Measurements from ENCODE around the gene CAMTA1. TPM values are rescaled to one million over a fixed set of nuclear protein-coding genes. Genes with fewer than 3 reads are reported as not detected.

The CAMTA1 gene
- total RNA-seq, 1 donor from 2014 or later, result 81.6 TPM

DNA sequence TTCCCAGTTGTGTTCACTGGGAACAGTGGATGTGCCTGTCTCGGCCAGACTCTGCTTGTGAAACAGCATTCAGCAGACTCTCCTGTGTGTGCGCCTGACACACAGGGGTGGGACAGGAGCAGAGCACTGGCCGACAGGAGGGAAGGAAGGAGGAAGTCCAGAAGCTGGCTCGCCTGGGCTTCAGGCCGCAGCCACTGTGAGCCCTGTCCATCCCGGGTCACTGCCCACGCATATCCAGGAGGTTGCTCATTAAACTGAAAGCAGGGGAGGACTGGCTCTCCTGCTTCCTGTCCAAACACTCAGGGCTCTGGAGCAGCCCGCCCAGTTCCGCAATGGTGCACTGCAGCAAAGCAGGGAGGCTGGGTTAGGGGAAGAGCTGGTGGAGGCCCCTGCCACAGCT is 767.1 kb downstream of the CAMTA1 start:
- TF ChIP-seq, protein P1, sequence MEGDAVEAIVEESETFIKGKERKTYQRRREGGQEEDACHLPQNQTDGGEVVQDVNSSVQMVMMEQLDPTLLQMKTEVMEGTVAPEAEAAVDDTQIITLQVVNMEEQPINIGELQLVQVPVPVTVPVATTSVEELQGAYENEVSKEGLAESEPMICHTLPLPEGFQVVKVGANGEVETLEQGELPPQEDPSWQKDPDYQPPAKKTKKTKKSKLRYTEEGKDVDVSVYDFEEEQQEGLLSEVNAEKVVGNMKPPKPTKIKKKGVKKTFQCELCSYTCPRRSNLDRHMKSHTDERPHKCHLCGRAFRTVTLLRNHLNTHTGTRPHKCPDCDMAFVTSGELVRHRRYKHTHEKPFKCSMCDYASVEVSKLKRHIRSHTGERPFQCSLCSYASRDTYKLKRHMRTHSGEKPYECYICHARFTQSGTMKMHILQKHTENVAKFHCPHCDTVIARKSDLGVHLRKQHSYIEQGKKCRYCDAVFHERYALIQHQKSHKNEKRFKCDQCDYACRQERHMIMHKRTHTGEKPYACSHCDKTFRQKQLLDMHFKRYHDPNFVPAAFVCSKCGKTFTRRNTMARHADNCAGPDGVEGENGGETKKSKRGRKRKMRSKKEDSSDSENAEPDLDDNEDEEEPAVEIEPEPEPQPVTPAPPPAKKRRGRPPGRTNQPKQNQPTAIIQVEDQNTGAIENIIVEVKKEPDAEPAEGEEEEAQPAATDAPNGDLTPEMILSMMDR (IDR thresholded peaks at IDR 0.05), result no peak
- no peak overlapping the region for H3K4me3 Mint-ChIP-seq (ENCODE audit: unreplicated experiment)
- H3K4me1 Mint-ChIP-seq (ENCODE audit: unreplicated experiment), result peaks cover 33% of the 10 kb centered on the region
- H3K9me3 Mint-ChIP-seq (ENCODE audit: unreplicated experiment), result no peaks in the 10 kb centered on the region
- H3K27ac Mint-ChIP-seq (ENCODE audit: unreplicated experiment), result no peak overlapping the region
- DNase-seq (ENCODE audit: extremely low spot score, unreplicated experiment), result no peak
- no peaks in the 10 kb centered on the region for H3K27me3 Mint-ChIP-seq (ENCODE audit: unreplicated experiment)
- peaks cover 2% of the 10 kb centered on the region for H3K36me3 Mint-ChIP-seq (ENCODE audit: unreplicated experiment)

DNA sequence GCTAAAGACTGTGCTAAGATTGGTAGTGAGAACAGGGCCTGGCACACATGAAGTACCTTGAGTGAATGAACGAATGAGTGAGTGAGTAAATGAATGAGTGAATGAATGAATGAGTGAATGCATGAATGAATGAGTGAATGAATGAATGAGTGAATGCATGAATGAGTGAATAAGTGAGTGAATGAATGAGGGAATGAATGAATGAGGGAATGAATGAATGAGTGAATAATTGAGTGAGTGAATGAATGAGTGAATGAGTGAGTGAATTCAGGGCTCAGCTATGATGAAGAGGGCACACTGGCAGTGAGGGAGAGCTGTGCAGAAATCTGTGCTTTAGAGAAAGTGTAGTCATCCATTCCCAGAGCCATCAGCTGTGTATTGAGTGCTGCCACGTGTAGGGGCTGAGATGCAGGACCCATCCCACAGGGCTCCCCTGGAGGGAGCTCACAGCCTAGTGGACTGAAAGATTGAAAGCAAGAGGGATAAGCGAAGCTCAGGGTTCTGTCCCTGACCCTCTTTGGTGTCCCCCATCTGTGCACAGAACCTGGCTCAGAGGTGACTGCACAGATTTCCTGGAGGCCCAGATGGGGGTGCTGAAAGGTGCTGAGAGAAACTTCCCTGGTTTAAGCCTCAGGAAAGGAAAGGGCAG is 767.9 kb downstream of the CAMTA1 start:
- Mint-ChIP-seq H3K9me3 (ENCODE audit: unreplicated experiment) (no peaks in the 10 kb centered on the region), H3K27me3 (ENCODE audit: unreplicated experiment) (no peaks in the 10 kb centered on the region), H3K4me1 (ENCODE audit: unreplicated experiment) (peaks cover 37% of the 10 kb centered on the region), H3K27ac (ENCODE audit: unreplicated experiment) (no peak overlapping the region), H3K4me3 (ENCODE audit: unreplicated experiment) (no peak overlapping the region), H3K36me3 (ENCODE audit: unreplicated experiment) (peaks cover 2% of the 10 kb centered on the region)
- DNase-seq (ENCODE audit: extremely low spot score, unreplicated experiment), result no peak
- TF ChIP-seq, protein P1 (IDR thresholded peaks at IDR 0.05), result no peak

DNA sequence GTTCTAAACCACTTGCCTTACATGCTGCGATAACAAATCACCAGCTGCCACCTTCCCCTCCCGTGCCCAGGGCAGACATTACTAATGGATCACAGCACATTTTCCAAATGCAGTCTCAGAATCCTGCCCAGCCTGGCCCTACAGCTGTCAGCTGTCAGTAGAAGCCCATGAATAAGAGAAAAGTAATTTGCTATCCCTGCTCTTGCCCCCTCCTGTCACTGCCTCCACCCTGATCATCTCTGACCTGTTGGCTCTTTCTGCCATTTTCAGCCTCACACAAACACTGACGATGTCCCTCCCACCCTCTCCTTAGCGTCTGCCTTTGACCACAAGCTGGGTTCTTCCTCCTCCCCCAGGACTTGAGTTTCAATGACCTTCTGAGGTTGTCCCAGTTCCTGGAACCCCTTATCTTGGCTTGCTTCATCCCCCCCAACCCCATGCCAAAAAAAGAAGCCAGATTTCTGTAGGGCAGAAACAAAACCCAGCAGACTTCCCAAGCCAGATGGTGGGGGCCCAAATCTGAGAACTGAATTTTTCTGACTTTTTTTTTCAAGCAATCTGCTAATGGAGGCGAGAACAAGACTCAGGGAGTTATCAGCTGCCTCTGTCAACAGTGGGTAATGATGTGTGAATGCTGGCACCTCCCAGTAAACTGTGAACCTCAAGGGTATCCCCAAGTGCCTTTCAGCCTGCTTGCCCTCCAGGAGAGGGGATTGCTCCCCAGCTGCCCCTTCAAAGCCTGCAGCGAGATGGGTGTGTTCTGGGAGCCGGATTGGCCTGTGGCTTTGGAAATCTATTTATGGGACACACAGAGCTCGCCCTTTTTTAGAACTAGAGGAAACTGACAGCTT is 769.4 kb downstream of the CAMTA1 start:
- peaks cover 32% of the 10 kb centered on the region for H3K4me1 Mint-ChIP-seq (ENCODE audit: unreplicated experiment)
- TF ChIP-seq, protein P1 (IDR thresholded peaks at IDR 0.05), result no peak
- no peak overlapping the region for H3K4me3 Mint-ChIP-seq (ENCODE audit: unreplicated experiment)
- DNase-seq (ENCODE audit: extremely low spot score, unreplicated experiment), result no peak
- H3K27ac Mint-ChIP-seq (ENCODE audit: unreplicated experiment), result peak overlapping the region; percentile 19
- H3K36me3 Mint-ChIP-seq (ENCODE audit: unreplicated experiment), result peaks cover 2% of the 10 kb centered on the region
- no peaks in the 10 kb centered on the region for H3K27me3 Mint-ChIP-seq (ENCODE audit: unreplicated experiment)
- H3K9me3 Mint-ChIP-seq (ENCODE audit: unreplicated experiment), result no peaks in the 10 kb centered on the region

DNA sequence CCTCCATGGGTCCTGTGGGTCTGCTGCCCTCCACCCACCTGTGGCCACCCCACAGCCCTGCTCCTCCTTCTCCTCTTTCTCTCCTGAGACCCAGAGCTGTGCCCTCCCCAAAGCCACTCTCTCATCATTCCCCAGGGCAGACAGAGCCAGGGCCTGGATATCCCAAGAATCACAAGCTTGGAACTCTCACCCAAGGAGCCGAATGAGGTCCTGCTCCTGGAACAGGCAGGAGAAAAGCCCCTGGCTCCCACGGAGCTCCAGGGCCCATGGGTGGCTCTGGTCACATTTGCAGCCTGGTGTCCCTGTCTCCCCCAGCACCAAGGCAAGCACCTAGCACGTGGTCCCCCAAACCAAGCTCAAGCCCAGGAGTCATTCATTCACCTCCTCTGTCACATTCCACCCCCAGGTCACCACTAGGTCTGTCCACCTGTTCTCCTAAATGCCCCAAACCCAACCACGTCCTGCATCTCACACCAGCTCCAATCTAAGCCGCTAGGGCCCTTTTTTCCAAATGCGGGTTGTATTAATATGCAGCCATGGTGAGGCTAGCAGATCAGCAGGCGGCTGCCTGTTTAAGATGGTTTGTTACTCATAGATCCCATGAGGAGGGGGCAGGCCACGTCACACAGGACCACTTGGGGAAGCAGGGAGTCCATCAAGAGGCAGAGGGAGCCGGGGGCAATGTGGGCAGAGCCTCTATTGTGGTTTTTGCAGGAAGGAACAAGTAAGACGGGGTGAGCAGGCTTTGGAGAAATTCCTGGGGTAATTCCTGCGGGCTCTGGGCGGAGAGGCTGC is 770.3 kb downstream of the CAMTA1 start:
- Mint-ChIP-seq H3K9me3 (ENCODE audit: unreplicated experiment) (no peaks in the 10 kb centered on the region), H3K36me3 (ENCODE audit: unreplicated experiment) (peaks cover 2% of the 10 kb centered on the region), H3K27me3 (ENCODE audit: unreplicated experiment) (no peaks in the 10 kb centered on the region), H3K27ac (ENCODE audit: unreplicated experiment) (no peak overlapping the region), H3K4me3 (ENCODE audit: unreplicated experiment) (no peak overlapping the region), H3K4me1 (ENCODE audit: unreplicated experiment) (peaks cover 23% of the 10 kb centered on the region)
- DNase-seq (ENCODE audit: extremely low spot score, unreplicated experiment), result no peak
- TF ChIP-seq, protein P1 (IDR thresholded peaks at IDR 0.05), result no peak
